Spinal cord (tissue), 10 donors: ENCODE data around the gene GIT1. TPM values are rescaled to one million over a fixed set of nuclear protein-coding genes. Genes with fewer than 3 reads are reported as not detected.

Experiments used
- DNase-seq, 6 donors: peaks; one replicate each; pipeline versions ENCODE4 v3.0.0 to v3.0.0-alpha.2; 2013 to 2015; ENCODE audit warnings: low spot score in 6 of 6, low read depth in 4 of 6
- H3K27ac ChIP-seq: one replicate; pipeline ENCODE4 v1.5.1; 2013; ENCODE audit warnings: low read depth, low read length, control low read depth
- H3K27me3 ChIP-seq: one replicate; pipeline ENCODE4 v1.6.1; 2013; ENCODE audit warnings: low read length; ENCODE audit not compliant: control insufficient read depth, insufficient read depth
- H3K36me3 ChIP-seq: one replicate; pipeline ENCODE4 v1.6.1; 2013; ENCODE audit warnings: low read length; ENCODE audit not compliant: control insufficient read depth, insufficient read depth
- H3K4me1 ChIP-seq: one replicate; pipeline ENCODE4 v1.6.1; 2013; ENCODE audit warnings: low read length; ENCODE audit not compliant: control insufficient read depth, insufficient read depth
- H3K4me3 ChIP-seq: one replicate; pipeline ENCODE4 v1.5.1; 2013; ENCODE audit warnings: low read depth, low read length, control low read depth
- H3K9me3 ChIP-seq: one replicate; pipeline ENCODE4 v1.6.1; 2013; ENCODE audit warnings: low read length; ENCODE audit not compliant: control insufficient read depth, insufficient read depth
- WGBS: methylation state at CpG from one replicate; pipeline ENCODE4 v1.1.5; 2013; ENCODE audit warnings: missing lambda C conversion rate; ENCODE audit not compliant: insufficient coverage; 5-methylcytosine and 5-hydroxymethylcytosine counted together
- polyA plus RNA-seq, 2 donors: library from polyadenylated mRNA; unstranded; fragments of 120-200 nt; gene quantifications; one replicate each; pipeline ENCODE4 v1.2.1, GENCODE V29; 2013; ENCODE audit not compliant: insufficient read length in 2 of 2
- total RNA-seq, 2 donors: library from RNA; depleted of rRNA in 1 of 2; stranded (reverse); fragments of 120-200 nt in 1 of 2; fragments of >200 nt in 1 of 2; gene quantifications; one replicate each; pipeline versions ENCODE4 v1.2.3 to v1.2.4, GENCODE V29; 2013 to 2014
- donor health status: healthy.

Gene GIT1
- total and polyA plus RNA-seq, 4 donors, result 23.3 to 90.3 (median 62.8) TPM

GRCh38 chr17:29622337-29623282 lies 33.2 kb upstream of the GIT1 start, which contains the start of gene CORO6:
Gene CORO6 (minus strand): TSS chr17:29622912. CDS start chr17:29621421, 1,491 bp downstream.
- H3K4me1 ChIP-seq, result peaks cover 33% of the 10 kb centered on the region
- under 1% methylated on average over 77 of the region's 77 CpGs for WGBS
- no peaks in the 10 kb centered on the region for H3K36me3 ChIP-seq
- DNase-seq, result peak in 2 of 6 donors; percentile 77 to 83
- H3K9me3 ChIP-seq, result no peaks in the 10 kb centered on the region
- H3K27me3 ChIP-seq, result peaks cover 38% of the 10 kb centered on the region
- peak within 1 kb of the TSS; percentile 55 for H3K4me3 ChIP-seq
- H3K27ac ChIP-seq, result no peak within 1 kb of the TSS

- Histone ChIP-seq H3K4me1 (peaks cover 42% of the 10 kb centered on the region), H3K9me3 (no peaks in the 10 kb centered on the region), H3K27ac (no peak overlapping the region), H3K4me3 (peak overlapping the region; percentile 55), H3K36me3 (no peaks in the 10 kb centered on the region), H3K27me3 (peaks cover 47% of the 10 kb centered on the region)
- no peak for DNase-seq
- WGBS, result 93% methylated on average over 4 of the region's 8 CpGs
Measured at GRCh38 chr17:29621751-29622194, 32.3 kb upstream of the GIT1 start.

GRCh38 chr17:29620779-29621500 lies 31.5 kb upstream of the GIT1 start:
- WGBS, result 94% methylated on average over 10 of the region's 12 CpGs
- Histone ChIP-seq H3K9me3 (no peaks in the 10 kb centered on the region), H3K36me3 (no peaks in the 10 kb centered on the region), H3K4me3 (no peak overlapping the region), H3K27ac (no peak overlapping the region), H3K4me1 (peaks cover 50% of the 10 kb centered on the region), H3K27me3 (peaks cover 55% of the 10 kb centered on the region)
- DNase-seq, result no peak

GRCh38 chr17:29620271-29620670 lies 30.8 kb upstream of the GIT1 start:
- WGBS, result 92% methylated on average over 4 of the region's 4 CpGs
- Histone ChIP-seq H3K36me3 (no peaks in the 10 kb centered on the region), H3K4me3 (no peak overlapping the region), H3K27ac (no peak overlapping the region), H3K4me1 (peaks cover 57% of the 10 kb centered on the region), H3K27me3 (peaks cover 59% of the 10 kb centered on the region), H3K9me3 (no peaks in the 10 kb centered on the region)
- DNase-seq, result no peak

GRCh38 chr17:29619251-29619650 lies 29.8 kb upstream of the GIT1 start:
- no peak overlapping the region for H3K4me3 ChIP-seq
- H3K27ac ChIP-seq, result no peak overlapping the region
- DNase-seq, result no peak
- no peaks in the 10 kb centered on the region for H3K9me3 ChIP-seq
- H3K36me3 ChIP-seq, result peaks cover 7% of the 10 kb centered on the region
- peaks cover 59% of the 10 kb centered on the region for H3K27me3 ChIP-seq
- H3K4me1 ChIP-seq, result peaks cover 67% of the 10 kb centered on the region

- H3K36me3 ChIP-seq, result peaks cover 14% of the 10 kb centered on the region
- no peak overlapping the region for H3K27ac ChIP-seq
- no peaks in the 10 kb centered on the region for H3K9me3 ChIP-seq
- H3K4me1 ChIP-seq, result peaks cover 74% of the 10 kb centered on the region
- no peak for DNase-seq
- WGBS, result 38% methylated on average over 19 of the region's 22 CpGs
- H3K27me3 ChIP-seq, result peaks cover 59% of the 10 kb centered on the region
- no peak overlapping the region for H3K4me3 ChIP-seq
Measured at GRCh38 chr17:29618272-29619065, 29.0 kb upstream of the GIT1 start.

- peak in 1 of 6 donors; percentile 59 for DNase-seq
- Histone ChIP-seq H3K4me3 (peak overlapping the region; percentile 9), H3K4me1 (peaks cover 73% of the 10 kb centered on the region), H3K27ac (no peak overlapping the region), H3K36me3 (peaks cover 18% of the 10 kb centered on the region), H3K9me3 (no peaks in the 10 kb centered on the region), H3K27me3 (peaks cover 56% of the 10 kb centered on the region)
- 5% methylated on average over 68 of the region's 68 CpGs for WGBS
Measured at GRCh38 chr17:29617481-29618271, 28.2 kb upstream of the GIT1 start.

- peaks cover 23% of the 10 kb centered on the region for H3K36me3 ChIP-seq
- WGBS, result 2% methylated on average over 11 of the region's 16 CpGs
- H3K4me3 ChIP-seq, result peak overlapping the region; percentile 9
- peak in 2 of 6 donors; percentile 79 to 81 for DNase-seq
- peaks cover 53% of the 10 kb centered on the region for H3K27me3 ChIP-seq
- no peak overlapping the region for H3K27ac ChIP-seq
- H3K9me3 ChIP-seq, result no peaks in the 10 kb centered on the region
- peaks cover 67% of the 10 kb centered on the region for H3K4me1 ChIP-seq
Measured at GRCh38 chr17:29617125-29617480, 27.7 kb upstream of the GIT1 start.
